Measurements from ENCODE around the gene SEMA3C.

GRCh38 chr7:80841423-80841955, 77.4 kb downstream of the SEMA3C start:
- no peak for TF ChIP-seq ZNF48 (tag by site-specific recombination; IDR thresholded peaks at IDR 0.05)
- TF ChIP-seq ZNF335 (tag by site-specific recombination; conservative IDR thresholded peaks at IDR 0.05), result no peak
- no peak for TF ChIP-seq TSHZ1 (tag by site-specific recombination; IDR thresholded peaks at IDR 0.05; ENCODE audit: borderline replicate concordance)
